ENCODE results near the gene GNGT1.
A peak's percentile ranks its signal among the peaks of the same experiment; 100 is the strongest.
"Not testable (repeated sequence)": the region's sequence is repeated elsewhere in the genome, so short reads cannot be mapped to it uniquely, and the experiment has no call there.

Gene GNGT1

GRCh38 chr7:93915888-93916287 lies 9.5 kb downstream of the GNGT1 start:
- H3K9me3 ChIP-seq (ENCODE audit: control insufficient read depth, insufficient read depth, low read length); H3K4me1 ChIP-seq (ENCODE audit: insufficient read depth, low read length); H3K36me3 ChIP-seq (ENCODE audit: insufficient read depth, low read length); H3K9ac ChIP-seq (ENCODE audit: low read depth, low read length): not testable (repeated sequence)

- not testable (repeated sequence) for H3K36me3 ChIP-seq (ENCODE audit: insufficient read depth, low read length); H3K9ac ChIP-seq (ENCODE audit: low read depth, low read length); H3K9me3 ChIP-seq (ENCODE audit: control insufficient read depth, insufficient read depth, low read length); H3K4me1 ChIP-seq (ENCODE audit: insufficient read depth, low read length)
Observed at GRCh38 chr7:93916315-93916714, 9.9 kb downstream of the GNGT1 start.

- no peak overlapping the region; the same call in 1 of the 2 replicates for H3K9ac ChIP-seq (ENCODE audit: low read depth, low read length)
- H3K36me3 ChIP-seq (ENCODE audit: insufficient read depth, low read length) = no peaks in the 10 kb centered on the region
- H3K9me3 ChIP-seq (ENCODE audit: control insufficient read depth, insufficient read depth, low read length) = no peaks in the 10 kb centered on the region
- peaks cover 10% of the 10 kb centered on the region for H3K4me1 ChIP-seq (ENCODE audit: insufficient read depth, low read length)
Observed at GRCh38 chr7:93920496-93921182, 14.3 kb downstream of the GNGT1 start.

GRCh38 chr7:93921186-93921585 lies 14.8 kb downstream of the GNGT1 start:
- Histone ChIP-seq H3K36me3 (ENCODE audit: insufficient read depth, low read length) (no peaks in the 10 kb centered on the region), H3K9ac (ENCODE audit: low read depth, low read length) (peak overlapping the region; percentile 87), H3K4me1 (ENCODE audit: insufficient read depth, low read length) (peaks cover 10% of the 10 kb centered on the region), H3K9me3 (ENCODE audit: control insufficient read depth, insufficient read depth, low read length) (no peaks in the 10 kb centered on the region)

GRCh38 chr7:93921607-93922566 lies 15.5 kb downstream of the GNGT1 start, which contains the start of gene GNG11:
GNG11 (plus strand) TSS chr7:93921735; CDS start chr7:93922138, 403 bp downstream.
- Histone ChIP-seq H3K9me3 (ENCODE audit: control insufficient read depth, insufficient read depth, low read length) (no peaks in the 10 kb centered on the region), H3K36me3 (ENCODE audit: insufficient read depth, low read length) (no peaks in the 10 kb centered on the region), H3K4me1 (ENCODE audit: insufficient read depth, low read length) (peaks cover 10% of the 10 kb centered on the region), H3K9ac (ENCODE audit: low read depth, low read length) (peak within 1 kb of the TSS; percentile 87)

GRCh38 chr7:93923296-93923695 lies 16.9 kb downstream of the GNGT1 start:
- no peaks in the 10 kb centered on the region for H3K9me3 ChIP-seq (ENCODE audit: control insufficient read depth, insufficient read depth, low read length)
- H3K4me1 ChIP-seq (ENCODE audit: insufficient read depth, low read length) = peaks cover 10% of the 10 kb centered on the region
- H3K36me3 ChIP-seq (ENCODE audit: insufficient read depth, low read length) = no peaks in the 10 kb centered on the region
- H3K9ac ChIP-seq (ENCODE audit: low read depth, low read length) = no peak overlapping the region

GRCh38 chr7:93923942-93924341 lies 17.6 kb downstream of the GNGT1 start:
- H3K4me1 ChIP-seq (ENCODE audit: insufficient read depth, low read length) = peaks cover 10% of the 10 kb centered on the region
- no peak overlapping the region for H3K9ac ChIP-seq (ENCODE audit: low read depth, low read length)
- no peaks in the 10 kb centered on the region for H3K9me3 ChIP-seq (ENCODE audit: control insufficient read depth, insufficient read depth, low read length)
- no peaks in the 10 kb centered on the region for H3K36me3 ChIP-seq (ENCODE audit: insufficient read depth, low read length)

GRCh38 chr7:93926800-93927199 lies 20.4 kb downstream of the GNGT1 start:
- no peak overlapping the region for H3K9ac ChIP-seq (ENCODE audit: low read depth, low read length)

GRCh38 chr7:93927585-93927984 lies 21.2 kb downstream of the GNGT1 start:
- Histone ChIP-seq H3K36me3 (ENCODE audit: insufficient read depth, low read length) (no peaks in the 10 kb centered on the region), H3K9me3 (ENCODE audit: control insufficient read depth, insufficient read depth, low read length) (no peaks in the 10 kb centered on the region), H3K9ac (ENCODE audit: low read depth, low read length) (no peak overlapping the region), H3K4me1 (ENCODE audit: insufficient read depth, low read length) (peaks cover 3% of the 10 kb centered on the region; the same call in 1 of the 2 replicates)

More at GRCh38 chr7:93926800-93927199, 20.4 kb downstream of the GNGT1 start:
- Histone ChIP-seq H3K4me1 (ENCODE audit: insufficient read depth, low read length) (peaks cover 3% of the 10 kb centered on the region; the same call in 1 of the 2 replicates), H3K36me3 (ENCODE audit: insufficient read depth, low read length) (no peaks in the 10 kb centered on the region), H3K9me3 (ENCODE audit: control insufficient read depth, insufficient read depth, low read length) (no peaks in the 10 kb centered on the region)

GRCh38 chr7:93931655-93932054 lies 25.3 kb downstream of the GNGT1 start:
- no peaks in the 10 kb centered on the region for H3K9me3 ChIP-seq (ENCODE audit: control insufficient read depth, insufficient read depth, low read length)
- no peak overlapping the region for H3K9ac ChIP-seq (ENCODE audit: low read depth, low read length)
- H3K4me1 ChIP-seq (ENCODE audit: insufficient read depth, low read length) = no peaks in the 10 kb centered on the region
- H3K36me3 ChIP-seq (ENCODE audit: insufficient read depth, low read length) = no peaks in the 10 kb centered on the region

GRCh38 chr7:93933156-93933555 lies 26.8 kb downstream of the GNGT1 start:
- Histone ChIP-seq H3K9ac (ENCODE audit: low read depth, low read length) (no peak overlapping the region), H3K36me3 (ENCODE audit: insufficient read depth, low read length) (no peaks in the 10 kb centered on the region), H3K9me3 (ENCODE audit: control insufficient read depth, insufficient read depth, low read length) (no peaks in the 10 kb centered on the region), H3K4me1 (ENCODE audit: insufficient read depth, low read length) (no peaks in the 10 kb centered on the region)

GRCh38 chr7:93935102-93935501 lies 28.7 kb downstream of the GNGT1 start:
- no peak overlapping the region for H3K9ac ChIP-seq (ENCODE audit: low read depth, low read length)
- no peaks in the 10 kb centered on the region for H3K36me3 ChIP-seq (ENCODE audit: insufficient read depth, low read length)
- H3K4me1 ChIP-seq (ENCODE audit: insufficient read depth, low read length) = no peaks in the 10 kb centered on the region
- no peaks in the 10 kb centered on the region for H3K9me3 ChIP-seq (ENCODE audit: control insufficient read depth, insufficient read depth, low read length)

GRCh38 chr7:93937818-93938217 lies 31.5 kb downstream of the GNGT1 start:
- Histone ChIP-seq H3K9me3 (ENCODE audit: control insufficient read depth, insufficient read depth, low read length) (no peaks in the 10 kb centered on the region), H3K4me1 (ENCODE audit: insufficient read depth, low read length) (no peaks in the 10 kb centered on the region), H3K36me3 (ENCODE audit: insufficient read depth, low read length) (no peaks in the 10 kb centered on the region), H3K9ac (ENCODE audit: low read depth, low read length) (no peak overlapping the region)

GRCh38 chr7:93938293-93938692 lies 31.9 kb downstream of the GNGT1 start:
- H3K4me1 ChIP-seq (ENCODE audit: insufficient read depth, low read length) = no peaks in the 10 kb centered on the region
- H3K9ac ChIP-seq (ENCODE audit: low read depth, low read length) = no peak overlapping the region
- no peaks in the 10 kb centered on the region for H3K9me3 ChIP-seq (ENCODE audit: control insufficient read depth, insufficient read depth, low read length)
- H3K36me3 ChIP-seq (ENCODE audit: insufficient read depth, low read length) = no peaks in the 10 kb centered on the region

- Histone ChIP-seq H3K4me1 (ENCODE audit: insufficient read depth, low read length) (no peaks in the 10 kb centered on the region), H3K9me3 (ENCODE audit: control insufficient read depth, insufficient read depth, low read length) (no peaks in the 10 kb centered on the region), H3K9ac (ENCODE audit: low read depth, low read length) (no peak overlapping the region), H3K36me3 (ENCODE audit: insufficient read depth, low read length) (no peaks in the 10 kb centered on the region)
Observed at GRCh38 chr7:93941945-93942344, 35.6 kb downstream of the GNGT1 start.
